ENCODE data around the gene SSR1. TPM values are rescaled to one million over a fixed set of nuclear protein-coding genes. Genes with fewer than 3 reads are reported as not detected.
A peak's percentile ranks its signal among the peaks of the same experiment; 100 is the strongest.

Gene SSR1
- total RNA-seq, 4 donors from 2014 or later: 39.5 to 122 (median 80.8) TPM

GRCh38 chr6:7249391-7249790 lies 63.6 kb downstream of the SSR1 start:
- 89 to 90% methylated on average over 2 of the region's 2 CpGs for WGBS, 2 donors
- TF ChIP-seq CTCF (IDR thresholded peaks at IDR 0.05) (no peak), POLR2A (IDR thresholded peaks at IDR 0.05) (no peak)
- H3K27me3 ChIP-seq: no peaks in the 10 kb centered on the region
- intact Hi-C loops (cut with DNase I): loop anchor here (10.0 kb wide), 1 partner anchor 565 kb away; no protein-coding TSS in a partner anchor
- H3K9me3 ChIP-seq: no peaks in the 10 kb centered on the region
- no peaks in the 10 kb centered on the region for H3K4me1 ChIP-seq
- DNase-seq: no peak
- no peak overlapping the region for H3K27ac ChIP-seq
- peaks cover 37 to 84% (median 65%) of the 10 kb centered on the region in 3 donors for H3K36me3 ChIP-seq
- H3K4me3 ChIP-seq: no peak overlapping the region

- TF ChIP-seq CTCF (IDR thresholded peaks at IDR 0.05) (no peak), POLR2A (IDR thresholded peaks at IDR 0.05) (no peak)
Observed at GRCh38 chr6:7247828-7248227, 65.2 kb downstream of the SSR1 start.

GRCh38 chr6:7247179-7247456 lies 65.9 kb downstream of the SSR1 start:
- WGBS, 2 donors: 88 to 92% methylated on average over 8 to 13 of the region's 15 CpGs
- Histone ChIP-seq H3K4me3 (no peak overlapping the region), H3K9me3 (no peaks in the 10 kb centered on the region), H3K27ac (no peak overlapping the region), H3K4me1 (peaks cover 0 to 18% (median 8%) of the 10 kb centered on the region in 3 donors), H3K36me3 (peaks cover 37 to 85% (median 62%) of the 10 kb centered on the region in 3 donors), H3K27me3 (no peaks in the 10 kb centered on the region)
- intact Hi-C loops (cut with DNase I): loop anchor here (10.0 kb wide), 1 partner anchor 562 kb away; no protein-coding TSS in a partner anchor
- no peak for DNase-seq
- TF ChIP-seq POLR2A (IDR thresholded peaks at IDR 0.05): no peak
- TF ChIP-seq CTCF (IDR thresholded peaks at IDR 0.05): no peak

More at GRCh38 chr6:7247828-7248227, 65.2 kb downstream of the SSR1 start:
- Histone ChIP-seq H3K9me3 (no peaks in the 10 kb centered on the region), H3K36me3 (peaks cover 37 to 91% (median 65%) of the 10 kb centered on the region in 3 donors), H3K27me3 (no peaks in the 10 kb centered on the region), H3K27ac (no peak overlapping the region), H3K4me3 (no peak overlapping the region), H3K4me1 (peaks cover 0 to 11% (median 6%) of the 10 kb centered on the region in 3 donors)
- no peak for DNase-seq
- intact Hi-C loops (cut with DNase I): loop anchor here (10.0 kb wide), 1 partner anchor 563 kb away; no protein-coding TSS in a partner anchor
- 90 to 93% methylated on average over 3 to 10 of the region's 13 CpGs for WGBS, 2 donors

- no peak for DNase-seq
- H3K27ac ChIP-seq: no peak overlapping the region
- peaks cover 37 to 85% (median 56%) of the 10 kb centered on the region in 3 donors for H3K36me3 ChIP-seq
- TF ChIP-seq CTCF (IDR thresholded peaks at IDR 0.05) (peak in 1 of 6 experiments; percentile 10), POLR2A (IDR thresholded peaks at IDR 0.05) (no peak)
- WGBS, 2 donors: 92 to 98% methylated on average over 8 to 50 of the region's 71 CpGs
- no peaks in the 10 kb centered on the region for H3K9me3 ChIP-seq
- intact Hi-C loops (cut with DNase I): loop anchor here (10.0 kb wide), 1 partner anchor 562 kb away; no protein-coding TSS in a partner anchor
- no peaks in the 10 kb centered on the region for H3K27me3 ChIP-seq
- H3K4me1 ChIP-seq: peaks cover 0 to 24% (median 8%) of the 10 kb centered on the region in 3 donors
- H3K4me3 ChIP-seq: no peak overlapping the region
Observed at GRCh38 chr6:7246401-7247178, 66.4 kb downstream of the SSR1 start.

GRCh38 chr6:7245668-7246393 lies 67.2 kb downstream of the SSR1 start:
- Histone ChIP-seq H3K36me3 (peaks cover 37 to 85% (median 50%) of the 10 kb centered on the region in 3 donors), H3K4me1 (peaks cover 0 to 31% (median 11%) of the 10 kb centered on the region in 3 donors), H3K9me3 (no peaks in the 10 kb centered on the region), H3K27ac (no peak overlapping the region), H3K27me3 (no peaks in the 10 kb centered on the region), H3K4me3 (no peak overlapping the region)
- no peak for DNase-seq
- TF ChIP-seq CTCF (IDR thresholded peaks at IDR 0.05): no peak
- no peak for TF ChIP-seq POLR2A (IDR thresholded peaks at IDR 0.05)
- intact Hi-C loops (cut with DNase I): loop anchor here (10.0 kb wide), 1 partner anchor 561 kb away; no protein-coding TSS in a partner anchor
- 83 to 98% methylated on average over 8 to 11 of the region's 15 CpGs for WGBS, 2 donors

Data from esophagus squamous epithelium (tissue), 5 donors.